Smooth muscle cell (in vitro differentiated cells): ENCODE results near the gene UBXN4. TPM values are rescaled to one million over a fixed set of nuclear protein-coding genes. Genes with fewer than 3 reads are reported as not detected.

Experiments used
- DNase-seq: peaks from one replicate; lab custom pipeline; 2025; ENCODE audit not compliant: unreplicated experiment; lab: John Stamatoyannopoulos, UW
- H2AFZ ChIP-seq: fragments of 200-600 bp; sonication (generic); 2 replicates; pipeline ENCODE4 v1.6.0; 2016; ENCODE audit warnings: antibody characterized with exemption, low read depth, mild to moderate bottlenecking
- H3F3A ChIP-seq: fragments of 200-600 bp; sonication (generic); 2 replicates; pipeline ENCODE4 v1.6.0; 2017; ENCODE audit warnings: antibody characterized with exemption, low read depth
- H3K27ac ChIP-seq: fragments of 200-600 bp; sonication (generic); 2 replicates; pipeline ENCODE4 v1.5.1; 2016; ENCODE audit warnings: low read depth, mild to moderate bottlenecking
- H3K27me3 ChIP-seq: fragments of 200-600 bp; sonication (generic); 2 replicates; pipeline ENCODE4 v1.6.1; 2016; ENCODE audit warnings: low read depth, mild to moderate bottlenecking
- H3K36me3 ChIP-seq: fragments of 200-600 bp; sonication (generic); 2 replicates; pipeline ENCODE4 v1.5.1; 2016; ENCODE audit warnings: low read depth
- H3K4me1 ChIP-seq: fragments of 200-600 bp; sonication (generic); 2 replicates; pipeline ENCODE4 v1.5.1; 2016; ENCODE audit warnings: low read depth
- H3K4me2 ChIP-seq: fragments of 200-600 bp; sonication (generic); 2 replicates; pipeline ENCODE4 v1.6.0; 2016; ENCODE audit warnings: mild to moderate bottlenecking
- H3K4me3 ChIP-seq: fragments of 200-600 bp; sonication (generic); 2 replicates; pipeline ENCODE4 v1.5.1; 2016; ENCODE audit warnings: mild to moderate bottlenecking
- H3K79me2 ChIP-seq: fragments of 200-600 bp; sonication (generic); 2 replicates; pipeline ENCODE4 v1.6.0; 2016; ENCODE audit warnings: low read depth, mild to moderate bottlenecking
- H3K9ac ChIP-seq: fragments of 200-600 bp; sonication (generic); 2 replicates; pipeline ENCODE4 v1.6.0; 2016; ENCODE audit warnings: low read depth
- H3K9me3 ChIP-seq: fragments of 200-600 bp; sonication (generic); replicated peaks from 2 replicates; pipeline ENCODE4 v1.5.1; 2016; ENCODE audit warnings: low read depth
- H4K20me1 ChIP-seq: fragments of 200-600 bp; sonication (generic); 2 replicates; pipeline ENCODE4 v1.6.0; 2016; ENCODE audit warnings: low read depth
- WGBS: methylation state at CpG from one replicate; pipeline ENCODE4 v1.1.7; 2016; ENCODE audit warnings: low lambda C conversion rate; 5-methylcytosine and 5-hydroxymethylcytosine counted together
- polyA plus RNA-seq: library from polyadenylated mRNA; unstranded; fragments of >200 nt; fragmentation: Nextera tagmentation; extraction: Ambion mirVana; gene quantifications from 2 replicates; pipeline ENCODE4 v1.2.1, GENCODE V29; 2016
- total RNA-seq: library from RNA; depleted of rRNA; stranded (reverse); fragments of >200 nt; gene quantifications from 2 replicates; pipeline ENCODE4 v1.2.3, GENCODE V29; 2014
- TF ChIP-seq, protein P1 (sequence below): fragments of 200-600 bp; sonication (generic); IDR thresholded peaks from 2 replicates; pipeline ENCODE4 v1.5.1; 2017; ENCODE audit warnings: borderline replicate concordance, mild to moderate bottlenecking, antibody characterized with exemption; ENCODE audit not compliant: insufficient read depth, poor library complexity, severe bottlenecking

The UBXN4 gene
- total and polyA plus RNA-seq, 2 experiments from 2014 or later = 87.1 to 130 TPM

DNA sequence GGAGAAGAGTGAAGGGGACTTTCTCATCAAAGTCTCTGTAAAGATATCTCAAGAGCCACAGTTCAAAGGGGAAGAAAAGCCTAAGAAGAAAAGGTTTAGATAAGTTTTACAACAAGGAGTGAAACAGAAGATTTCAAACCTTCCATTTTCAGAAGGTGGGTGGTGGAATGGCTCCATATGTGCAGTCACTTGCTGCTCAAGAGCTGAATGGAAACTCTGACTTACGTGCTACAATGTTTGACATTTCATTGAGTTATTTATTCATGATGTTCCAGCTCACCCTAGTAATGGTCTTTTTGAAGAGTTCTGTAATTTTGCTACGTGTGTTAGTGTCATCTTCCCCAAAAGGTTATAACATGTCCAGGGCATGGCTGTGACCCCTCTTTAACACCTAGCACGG lies 73.6 kb downstream of the UBXN4 start:
- H2AFZ ChIP-seq = no peak overlapping the region
- WGBS = 81% methylated on average over 3 of the region's 3 CpGs
- no peaks in the 10 kb centered on the region for H3K4me1 ChIP-seq
- no peaks in the 10 kb centered on the region for H3K79me2 ChIP-seq
- H3K27ac ChIP-seq = no peak overlapping the region
- H3K4me2 ChIP-seq = no peak overlapping the region
- no peak for DNase-seq
- no peak overlapping the region for H3K9ac ChIP-seq
- H3K9me3 ChIP-seq = no peaks in the 10 kb centered on the region
- no peaks in the 10 kb centered on the region for H4K20me1 ChIP-seq
- H3K36me3 ChIP-seq = no peaks in the 10 kb centered on the region
- TF ChIP-seq, protein P1, sequence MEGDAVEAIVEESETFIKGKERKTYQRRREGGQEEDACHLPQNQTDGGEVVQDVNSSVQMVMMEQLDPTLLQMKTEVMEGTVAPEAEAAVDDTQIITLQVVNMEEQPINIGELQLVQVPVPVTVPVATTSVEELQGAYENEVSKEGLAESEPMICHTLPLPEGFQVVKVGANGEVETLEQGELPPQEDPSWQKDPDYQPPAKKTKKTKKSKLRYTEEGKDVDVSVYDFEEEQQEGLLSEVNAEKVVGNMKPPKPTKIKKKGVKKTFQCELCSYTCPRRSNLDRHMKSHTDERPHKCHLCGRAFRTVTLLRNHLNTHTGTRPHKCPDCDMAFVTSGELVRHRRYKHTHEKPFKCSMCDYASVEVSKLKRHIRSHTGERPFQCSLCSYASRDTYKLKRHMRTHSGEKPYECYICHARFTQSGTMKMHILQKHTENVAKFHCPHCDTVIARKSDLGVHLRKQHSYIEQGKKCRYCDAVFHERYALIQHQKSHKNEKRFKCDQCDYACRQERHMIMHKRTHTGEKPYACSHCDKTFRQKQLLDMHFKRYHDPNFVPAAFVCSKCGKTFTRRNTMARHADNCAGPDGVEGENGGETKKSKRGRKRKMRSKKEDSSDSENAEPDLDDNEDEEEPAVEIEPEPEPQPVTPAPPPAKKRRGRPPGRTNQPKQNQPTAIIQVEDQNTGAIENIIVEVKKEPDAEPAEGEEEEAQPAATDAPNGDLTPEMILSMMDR = no peak
- no peaks in the 10 kb centered on the region for H3K27me3 ChIP-seq
- no peaks in the 10 kb centered on the region for H3F3A ChIP-seq
- no peak overlapping the region for H3K4me3 ChIP-seq

DNA sequence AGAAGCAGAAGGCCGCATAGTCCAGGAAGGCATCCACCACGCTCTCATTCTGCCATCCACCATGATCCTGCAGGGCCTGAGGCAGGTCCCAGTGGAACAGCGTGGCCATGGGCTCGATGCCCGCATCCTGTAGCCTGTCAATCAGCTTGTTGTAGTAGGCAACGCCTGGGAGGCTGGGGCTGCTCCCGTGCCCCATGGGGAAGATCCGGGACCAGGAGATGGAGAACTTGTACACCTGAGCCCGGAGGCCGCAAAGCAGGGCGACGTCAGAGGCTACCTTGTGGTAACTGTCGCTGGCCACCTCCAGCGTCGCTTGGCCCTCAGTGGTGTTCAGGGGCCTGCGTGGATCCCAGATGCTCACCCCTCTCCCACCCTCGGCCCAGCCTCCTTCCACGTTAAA lies 75.8 kb downstream of the UBXN4 start:
- Histone ChIP-seq H3K4me2 (no peak overlapping the region), H3K4me1 (no peaks in the 10 kb centered on the region), H2AFZ (no peak overlapping the region), H4K20me1 (no peaks in the 10 kb centered on the region), H3K79me2 (no peaks in the 10 kb centered on the region), H3F3A (no peaks in the 10 kb centered on the region), H3K4me3 (no peak overlapping the region), H3K9ac (no peak overlapping the region), H3K27ac (no peak overlapping the region), H3K27me3 (no peaks in the 10 kb centered on the region), H3K9me3 (no peaks in the 10 kb centered on the region), H3K36me3 (no peaks in the 10 kb centered on the region)
- TF ChIP-seq, protein P1 = no peak
- WGBS = 92% methylated on average over 18 of the region's 18 CpGs
- no peak for DNase-seq

DNA sequence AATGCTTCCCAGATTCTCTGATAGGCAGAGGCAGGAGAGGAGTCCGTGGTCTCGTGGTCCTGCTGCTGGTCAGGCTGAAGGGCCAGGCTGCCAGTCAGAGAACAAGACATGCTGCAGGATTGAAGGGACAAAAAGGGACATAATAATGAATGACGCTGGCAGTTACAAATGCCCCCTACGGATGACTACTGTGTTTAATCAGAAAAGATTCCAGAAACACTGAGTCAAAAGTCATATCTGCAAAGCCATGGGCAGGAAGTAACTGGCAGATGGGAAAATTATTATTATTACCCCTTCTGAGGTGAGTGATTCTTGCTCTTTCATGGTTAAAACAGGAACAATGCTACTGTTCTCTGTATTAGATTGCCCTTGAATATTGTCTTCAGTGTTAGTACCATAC lies 76.3 kb downstream of the UBXN4 start:
- no peaks in the 10 kb centered on the region for H4K20me1 ChIP-seq
- no peak overlapping the region for H3K4me2 ChIP-seq
- no peaks in the 10 kb centered on the region for H3K4me1 ChIP-seq
- no peaks in the 10 kb centered on the region for H3K27me3 ChIP-seq
- H3K27ac ChIP-seq = no peak overlapping the region
- no peak overlapping the region for H2AFZ ChIP-seq
- TF ChIP-seq, protein P1 = no peak
- no peak overlapping the region for H3K4me3 ChIP-seq
- no peaks in the 10 kb centered on the region for H3K79me2 ChIP-seq
- WGBS = 65% methylated on average over 4 of the region's 4 CpGs
- H3K36me3 ChIP-seq = no peaks in the 10 kb centered on the region
- H3K9me3 ChIP-seq = no peaks in the 10 kb centered on the region
- H3K9ac ChIP-seq = no peak overlapping the region
- no peaks in the 10 kb centered on the region for H3F3A ChIP-seq
- no peak for DNase-seq

DNA sequence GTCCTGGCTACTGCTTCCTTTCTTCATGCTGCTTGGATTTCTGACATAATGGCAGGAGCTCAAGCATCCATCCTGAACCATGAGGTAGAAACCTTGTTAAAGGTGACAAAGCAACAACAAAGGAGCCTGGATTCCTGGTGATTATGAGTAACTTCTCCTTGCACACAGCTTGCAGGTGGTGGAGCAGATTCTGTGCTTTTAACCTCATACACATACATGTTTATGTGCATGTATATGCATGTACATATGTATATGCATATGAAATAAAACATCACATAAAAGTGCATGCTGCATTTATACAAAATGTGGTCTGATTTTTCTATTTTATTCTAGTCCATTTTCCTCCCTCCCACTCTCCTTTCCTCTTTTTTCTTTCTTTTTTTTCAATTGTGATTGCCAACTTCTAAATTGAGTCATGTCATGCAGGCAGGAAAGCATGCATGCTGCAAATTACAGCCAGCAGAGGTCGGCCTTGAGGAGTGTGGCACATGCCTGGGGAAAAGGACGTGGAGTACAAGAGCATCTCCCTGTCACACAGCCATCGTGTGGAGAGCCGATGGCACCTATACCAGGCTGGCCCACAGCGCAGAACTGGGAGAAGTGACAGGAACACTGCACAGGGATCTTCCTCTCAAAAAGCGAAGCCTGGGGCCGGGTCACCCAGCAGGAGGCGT lies 77.4 kb downstream of the UBXN4 start:
- Histone ChIP-seq H3F3A (no peaks in the 10 kb centered on the region), H3K4me2 (no peak overlapping the region), H3K36me3 (no peaks in the 10 kb centered on the region), H3K9me3 (no peaks in the 10 kb centered on the region), H3K4me3 (no peak overlapping the region), H3K27me3 (no peaks in the 10 kb centered on the region), H2AFZ (peak overlapping the region; percentile 49), H4K20me1 (no peaks in the 10 kb centered on the region), H3K27ac (peak overlapping the region; percentile 78), H3K79me2 (no peaks in the 10 kb centered on the region), H3K9ac (no peak overlapping the region), H3K4me1 (no peaks in the 10 kb centered on the region)
- WGBS = 66% methylated on average over 8 of the region's 8 CpGs
- TF ChIP-seq, protein P1 = no peak
- DNase-seq = no peak
